HL-60 (cell line): ENCODE measurements around the gene RBM22.

Experiments
- CTCF ChIP-seq: IDR thresholded peaks from one replicate; pipeline ENCODE4 v1.5.1; 2011; ENCODE audit warnings: low read length, control low read depth, inconsistent platforms; ENCODE audit not compliant: insufficient read depth
- POLR2AphosphoS5 ChIP-seq: IDR thresholded peaks from 2 replicates; pipeline ENCODE4 v1.6.1; 2012; ENCODE audit warnings: low read depth

GRCh38 chr5:150649108-150650020 lies 51.5 kb downstream of the RBM22 start:
- TF ChIP-seq CTCF (no peak), POLR2AphosphoS5 (no peak)
